Endothelial cell (in vitro differentiated cells): ENCODE data around the gene PPP1R18. TPM values are rescaled to one million over a fixed set of nuclear protein-coding genes. Genes with fewer than 3 reads are reported as not detected.

ENCODE experiments used
- DNase-seq: peaks from one replicate; pipeline ENCODE4 v3.0.0; 2021; ENCODE audit warnings: low spot score
- H3K27ac Mint-ChIP-seq: one replicate; pipeline ENCODE4 v1.8.0; 2021; ENCODE audit warnings: mixed read lengths, inconsistent platforms; ENCODE audit not compliant: unreplicated experiment
- H3K27me3 Mint-ChIP-seq: one replicate; pipeline ENCODE4 v1.8.0; 2021; ENCODE audit warnings: mild to moderate bottlenecking, moderate library complexity, mixed read lengths, inconsistent platforms; ENCODE audit not compliant: unreplicated experiment
- H3K36me3 Mint-ChIP-seq: one replicate; pipeline ENCODE4 v1.8.0; 2021; ENCODE audit warnings: mild to moderate bottlenecking, low read depth, mixed read lengths, inconsistent platforms; ENCODE audit not compliant: unreplicated experiment
- H3K4me1 Mint-ChIP-seq: one replicate; pipeline ENCODE4 v1.8.0; 2021; ENCODE audit warnings: mild to moderate bottlenecking, mixed read lengths, inconsistent platforms; ENCODE audit not compliant: unreplicated experiment
- H3K4me3 Mint-ChIP-seq: one replicate; pipeline ENCODE4 v1.8.0; 2021; ENCODE audit warnings: mild to moderate bottlenecking, mixed read lengths, inconsistent platforms; ENCODE audit not compliant: unreplicated experiment
- H3K9me3 Mint-ChIP-seq: one replicate; pipeline ENCODE4 v1.8.0; 2021; ENCODE audit warnings: mixed read lengths, inconsistent platforms; ENCODE audit not compliant: unreplicated experiment
- CTCF ChIP-seq: fragments of 200-600 bp; sonication (generic); IDR thresholded peaks from one replicate; pipeline ENCODE4 v1.5.0; 2021; ENCODE audit warnings: antibody characterized with exemption; ENCODE audit not compliant: unreplicated experiment
- total RNA-seq: library from RNA; stranded (reverse); fragmentation: NEBNext Ultra II Directional; extraction: Animal tissue kit (Norgen Biotek cat#: 25700); gene quantifications from one replicate; pipeline ENCODE4 v1.2.1, GENCODE V29; 2021; ENCODE audit not compliant: unreplicated experiment

The PPP1R18 gene
- total RNA-seq, 1 donor from 2014 or later: 285 TPM

GRCh38 chr6:30730601-30731435 is 44.4 kb upstream of the PPP1R18 start:
- H3K9me3 Mint-ChIP-seq: no peaks in the 10 kb centered on the region
- DNase-seq: peak; percentile 64
- no peak for TF ChIP-seq CTCF
- H3K4me3 Mint-ChIP-seq: no peak overlapping the region
- H3K4me1 Mint-ChIP-seq: peaks cover 3% of the 10 kb centered on the region
- peaks cover 23% of the 10 kb centered on the region for H3K36me3 Mint-ChIP-seq
- peaks cover 4% of the 10 kb centered on the region for H3K27me3 Mint-ChIP-seq
- H3K27ac Mint-ChIP-seq: no peak overlapping the region

- peaks cover 24% of the 10 kb centered on the region for H3K4me1 Mint-ChIP-seq
- peak overlapping the region; percentile 48 for H3K27ac Mint-ChIP-seq
- H3K4me3 Mint-ChIP-seq: no peak overlapping the region
- no peak for DNase-seq
- peaks cover 42% of the 10 kb centered on the region for H3K36me3 Mint-ChIP-seq
- peaks cover 19% of the 10 kb centered on the region for H3K27me3 Mint-ChIP-seq
- TF ChIP-seq CTCF: no peak
- no peaks in the 10 kb centered on the region for H3K9me3 Mint-ChIP-seq
These were observed 41.6 kb upstream of the PPP1R18 start for GRCh38 chr6:30727920-30728553.

- Mint-ChIP-seq H3K27me3 (peaks cover 20% of the 10 kb centered on the region), H3K36me3 (peaks cover 47% of the 10 kb centered on the region), H3K4me3 (no peak overlapping the region), H3K4me1 (peaks cover 29% of the 10 kb centered on the region), H3K9me3 (no peaks in the 10 kb centered on the region), H3K27ac (no peak overlapping the region)
- DNase-seq: no peak
- TF ChIP-seq CTCF: no peak
These were observed 40.3 kb upstream of the PPP1R18 start for GRCh38 chr6:30726506-30727413.

GRCh38 chr6:30725713-30726505 is 39.5 kb upstream of the PPP1R18 start:
- peaks cover 31% of the 10 kb centered on the region for H3K4me1 Mint-ChIP-seq
- no peak for DNase-seq
- H3K9me3 Mint-ChIP-seq: no peaks in the 10 kb centered on the region
- no peak for TF ChIP-seq CTCF
- H3K36me3 Mint-ChIP-seq: peaks cover 53% of the 10 kb centered on the region
- peaks cover 23% of the 10 kb centered on the region for H3K27me3 Mint-ChIP-seq
- H3K27ac Mint-ChIP-seq: peak overlapping the region; percentile 18
- H3K4me3 Mint-ChIP-seq: no peak overlapping the region
